K562 (cell line): ENCODE measurements around the gene RPUSD1. TPM values are rescaled to one million over a fixed set of nuclear protein-coding genes. Genes with fewer than 3 reads are reported as not detected.
A peak's percentile ranks its signal among the peaks of the same experiment; 100 is the strongest.

Experiments used
- TRIM24 ChIP-seq, 2 experiments: fragments of 450-650 bp; IDR thresholded peaks; 2 replicates each; pipeline ENCODE4 v1.6.1; 2016
- polyA plus RNA-seq, 8 experiments: library from polyadenylated mRNA; depleted of rRNA in 4 of 8; stranded (reverse) in 5 of 8; unstranded in 3 of 8; fragments of >200 nt; fragmentation: Nextera tagmentation in 2 of 8; fragmentation: Illumina TruSeq in 1 of 8; extraction: Ambion mirVana in 2 of 8; extraction: Trizol in 1 of 8; gene quantifications; 2 replicates each; pipeline versions ENCODE4 v1.2.1 to v1.2.3, GENCODE V29; 2011 to 2014; ENCODE audit warnings: inconsistent platforms in 1 of 8, missing spikeins in 1 of 8
- total RNA-seq, 7 experiments: library from RNA; depleted of rRNA in 6 of 7; stranded (reverse); fragments of >200 nt in 6 of 7; fragmentation: Illumina TruSeq in 2 of 7; extraction: Trizol in 2 of 7; gene quantifications; 2 replicates each; pipeline versions ENCODE4 v1.2.1 to v1.2.3, GENCODE V29; 2011 to 2021; ENCODE audit warnings: low replicate concordance in 1 of 7
- TF ChIP-seq, protein P1 (sequence below), 2 experiments: fragments of 450-650 bp; IDR thresholded peaks; 2 replicates each; pipeline ENCODE4 v1.6.1; 2016; ENCODE audit warnings: mild to moderate bottlenecking in 2 of 2, borderline replicate concordance in 1 of 2, low read depth in 1 of 2, moderate library complexity in 1 of 2

The RPUSD1 gene
- total and polyA plus RNA-seq, 9 of the 15 experiments (the other 6 are each of a cell fraction or from before 2014, with no cell fraction given) = 0.45 to 56.6 (median 12.0) TPM

DNA sequence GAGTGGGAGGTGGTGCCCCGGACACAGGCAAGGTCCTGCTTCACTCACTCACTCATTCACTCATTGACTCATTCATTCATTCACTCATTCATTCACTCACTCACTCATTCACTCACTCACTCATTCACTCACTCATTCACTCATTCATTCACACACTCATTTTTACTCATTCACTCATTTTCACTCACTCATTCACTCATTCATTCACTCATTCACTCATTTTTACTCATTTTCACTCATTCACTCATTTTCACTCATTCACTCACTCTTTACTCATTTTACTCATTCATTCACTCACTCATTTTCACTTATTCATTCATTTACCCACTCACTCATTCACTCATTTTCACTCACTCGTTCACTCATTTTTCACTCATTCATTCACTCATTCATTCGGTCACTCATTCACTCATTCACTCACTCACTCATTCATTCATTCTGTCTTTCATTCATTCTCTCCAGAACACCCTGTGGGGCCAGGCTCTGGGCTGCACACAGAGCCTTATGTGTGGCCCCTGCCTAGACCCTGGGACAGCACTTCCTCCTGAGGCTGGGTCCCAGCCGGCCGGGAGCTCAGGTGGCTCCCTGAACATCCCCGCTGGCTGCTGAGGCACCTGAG lies 9.2 kb downstream of the RPUSD1 start (continued):
- TF ChIP-seq, protein P1, sequence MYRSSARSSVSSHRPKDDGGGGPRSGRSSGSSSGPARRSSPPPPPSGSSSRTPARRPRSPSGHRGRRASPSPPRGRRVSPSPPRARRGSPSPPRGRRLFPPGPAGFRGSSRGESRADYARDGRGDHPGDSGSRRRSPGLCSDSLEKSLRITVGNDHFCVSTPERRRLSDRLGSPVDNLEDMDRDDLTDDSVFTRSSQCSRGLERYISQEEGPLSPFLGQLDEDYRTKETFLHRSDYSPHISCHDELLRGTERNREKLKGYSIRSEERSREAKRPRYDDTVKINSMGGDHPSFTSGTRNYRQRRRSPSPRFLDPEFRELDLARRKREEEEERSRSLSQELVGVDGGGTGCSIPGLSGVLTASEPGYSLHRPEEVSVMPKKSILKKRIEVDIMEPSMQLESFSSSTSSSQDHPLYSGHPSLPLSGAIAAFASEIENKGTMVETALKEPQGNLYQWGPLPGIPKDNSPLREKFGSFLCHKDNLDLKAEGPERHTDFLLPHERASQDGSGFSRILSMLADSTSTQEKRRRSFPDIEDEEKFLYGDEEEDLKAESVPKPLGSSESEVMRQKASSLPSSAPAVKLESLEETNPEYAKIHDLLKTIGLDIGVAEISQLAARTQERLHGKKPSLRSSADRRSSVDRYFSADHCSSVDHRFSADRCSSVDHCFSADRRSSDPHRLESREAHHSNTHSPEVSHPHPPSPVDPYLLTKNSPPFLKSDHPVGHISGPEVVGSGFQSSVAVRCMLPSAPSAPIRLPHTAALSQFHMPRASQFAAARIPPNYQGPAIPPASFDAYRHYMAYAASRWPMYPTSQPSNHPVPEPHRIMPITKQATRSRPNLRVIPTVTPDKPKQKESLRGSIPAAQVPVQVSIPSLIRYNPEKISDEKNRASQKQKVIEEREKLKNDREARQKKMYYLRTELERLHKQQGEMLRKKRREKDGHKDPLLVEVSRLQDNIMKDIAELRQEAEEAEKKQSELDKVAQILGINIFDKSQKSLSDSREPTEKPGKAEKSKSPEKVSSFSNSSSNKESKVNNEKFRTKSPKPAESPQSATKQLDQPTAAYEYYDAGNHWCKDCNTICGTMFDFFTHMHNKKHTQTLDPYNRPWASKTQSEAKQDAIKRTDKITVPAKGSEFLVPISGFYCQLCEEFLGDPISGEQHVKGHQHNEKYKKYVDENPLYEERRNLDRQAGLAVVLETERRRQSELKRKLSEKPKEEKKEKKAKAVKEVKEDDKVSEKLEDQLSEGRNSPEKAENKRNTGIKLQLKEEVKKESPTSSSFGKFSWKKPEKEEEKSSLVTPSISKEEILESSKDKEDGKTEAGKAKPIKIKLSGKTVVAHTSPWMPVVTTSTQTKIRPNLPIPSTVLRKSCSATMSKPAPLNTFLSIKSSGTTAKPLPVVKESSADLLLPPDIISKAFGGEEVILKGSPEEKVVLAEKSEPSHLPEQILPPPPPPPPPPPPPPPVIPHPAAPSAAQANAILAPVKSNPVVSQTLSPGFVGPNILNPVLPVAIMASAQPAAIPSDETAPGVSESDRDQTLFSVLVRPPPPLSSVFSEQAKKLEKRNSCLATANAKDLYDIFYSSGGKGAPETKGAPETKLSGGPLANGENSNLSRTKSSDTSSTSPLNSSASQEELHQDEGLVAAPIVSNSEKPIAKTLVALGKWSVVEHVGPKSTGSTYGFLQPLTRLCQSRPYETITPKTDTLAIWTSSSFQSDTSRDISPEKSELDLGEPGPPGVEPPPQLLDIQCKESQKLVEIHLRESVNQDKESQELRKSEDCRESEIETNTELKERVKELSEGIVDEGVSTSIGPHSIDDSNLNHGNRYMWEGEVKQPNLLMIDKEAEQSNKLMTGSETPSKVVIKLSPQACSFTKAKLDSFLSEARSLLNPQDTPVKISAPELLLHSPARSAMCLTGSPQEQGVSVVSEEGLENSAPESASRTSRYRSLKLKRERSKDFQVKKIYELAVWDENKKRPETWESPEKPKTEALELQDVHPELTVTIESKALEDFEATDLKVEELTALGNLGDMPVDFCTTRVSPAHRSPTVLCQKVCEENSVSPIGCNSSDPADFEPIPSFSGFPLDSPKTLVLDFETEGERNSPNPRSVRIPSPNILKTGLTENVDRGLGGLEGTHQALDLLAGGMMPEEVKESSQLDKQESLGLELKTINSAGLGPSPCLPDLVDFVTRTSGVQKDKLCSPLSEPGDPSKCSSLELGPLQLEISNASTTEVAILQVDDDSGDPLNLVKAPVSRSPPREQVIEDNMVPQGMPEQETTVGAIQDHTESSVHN (IDR thresholded peaks at IDR 0.05; ENCODE audit: borderline replicate concordance in 1 of 2, low read depth in 1 of 2) = peak in 1 of 2 experiments; percentile 93; a peak in 2 of 4 replicates
- peak in 1 of 2 experiments; percentile 35; a peak in 1 of 4 replicates for TF ChIP-seq TRIM24 (IDR thresholded peaks at IDR 0.05)
